ES-I3 (cell line): ENCODE measurements around the gene FOXS1.
"Not testable (repeated sequence)": the region's sequence is repeated elsewhere in the genome, so short reads cannot be mapped to it uniquely, and the experiment has no call there.

ENCODE experiments used
- H3K36me3 ChIP-seq: 2 replicates; pipeline ENCODE4 v1.6.1; 2013; ENCODE audit warnings: mild to moderate bottlenecking, low read length, control low read depth, moderate library complexity; ENCODE audit not compliant: insufficient read depth
- H3K4me1 ChIP-seq: 2 replicates; pipeline ENCODE4 v1.6.1; 2013; ENCODE audit warnings: mild to moderate bottlenecking, control low read depth, low read length; ENCODE audit not compliant: insufficient read depth
- H3K9ac ChIP-seq: 2 replicates; pipeline ENCODE4 v1.6.1; 2013; ENCODE audit warnings: low read depth, mild to moderate bottlenecking, low read length, moderate library complexity
- H3K9me3 ChIP-seq: 2 replicates; pipeline ENCODE4 v1.6.1; 2013; ENCODE audit warnings: mild to moderate bottlenecking, low read length, moderate library complexity; ENCODE audit not compliant: control insufficient read depth, insufficient read depth

The FOXS1 gene

GRCh38 chr20:31814142-31814541 is 31.3 kb downstream of the FOXS1 start:
- H3K4me1 ChIP-seq, H3K9ac ChIP-seq, H3K36me3 ChIP-seq: not testable (repeated sequence)

DNA sequence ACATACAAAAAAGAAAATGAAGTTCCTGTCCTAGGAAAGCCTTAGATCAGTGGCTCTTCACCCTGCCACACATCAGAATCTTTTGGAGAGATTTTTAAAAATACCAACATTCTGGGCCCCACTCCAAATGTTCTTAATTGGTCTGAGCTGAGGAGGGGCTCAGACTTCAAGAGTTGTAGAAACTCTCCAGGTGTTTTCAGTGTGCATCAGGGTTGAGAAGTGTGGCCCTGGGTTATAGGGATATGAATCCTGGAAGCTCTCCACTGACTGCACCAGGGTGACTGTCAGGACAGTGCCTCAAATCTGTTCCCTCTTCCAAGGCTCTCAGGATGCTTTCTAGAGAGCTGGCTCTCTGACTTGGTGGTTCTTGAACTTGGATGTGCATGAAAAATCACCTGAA is 31.8 kb downstream of the FOXS1 start:
- no peaks in the 10 kb centered on the region for H3K9me3 ChIP-seq
- H3K9ac ChIP-seq: no peak overlapping the region
- H3K36me3 ChIP-seq: no peaks in the 10 kb centered on the region
- H3K4me1 ChIP-seq: no peaks in the 10 kb centered on the region; the same call in 1 of the 2 replicates

More at GRCh38 chr20:31814142-31814541, 31.3 kb downstream of the FOXS1 start:
- not testable (repeated sequence) for H3K9me3 ChIP-seq

DNA sequence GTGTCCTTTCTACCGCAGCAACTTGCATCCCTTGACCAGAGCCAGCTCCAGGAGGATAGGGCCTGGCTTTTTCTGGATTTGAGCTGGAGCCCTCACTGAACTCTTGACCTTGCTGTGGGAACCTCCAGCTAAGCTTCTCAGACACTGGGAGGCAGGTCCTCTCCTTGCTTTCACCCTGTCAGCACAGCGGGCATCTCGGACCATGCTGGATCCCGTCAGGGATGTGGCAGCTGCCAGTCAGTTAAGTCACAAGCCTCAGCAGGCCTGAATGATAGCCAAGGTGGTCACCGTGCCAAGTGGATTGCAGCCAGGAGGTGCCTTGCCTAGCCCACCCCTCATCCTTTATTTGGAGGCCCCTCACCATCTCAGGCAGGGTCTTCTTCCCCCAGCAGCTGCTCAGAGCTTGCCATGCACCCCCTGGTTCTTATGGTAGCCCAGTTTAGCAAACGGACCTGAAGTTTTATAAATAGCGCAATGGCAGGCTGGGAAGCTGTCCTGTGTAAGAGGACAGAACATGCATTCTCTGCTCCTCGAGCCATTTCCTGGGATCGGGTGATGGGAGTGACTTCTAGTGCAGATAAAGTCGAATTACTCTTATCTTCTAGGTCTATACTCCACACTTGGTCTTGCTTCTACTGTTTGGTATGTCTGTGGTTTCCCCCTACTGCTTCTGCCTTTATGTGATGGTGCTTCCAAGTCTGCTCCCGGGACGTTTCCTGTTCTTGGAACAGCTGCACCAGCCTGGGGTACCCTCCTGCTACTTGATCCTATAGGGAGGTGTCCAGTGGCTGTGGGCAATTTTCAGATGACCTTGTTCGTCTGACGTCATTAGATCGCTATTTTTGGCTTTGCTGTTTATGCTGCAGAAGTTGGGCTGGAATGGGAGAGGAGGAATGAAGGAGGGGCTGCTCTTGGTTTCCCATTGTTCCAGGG is 33.3 kb downstream of the FOXS1 start:
- no peaks in the 10 kb centered on the region; the same call in 1 of the 2 replicates for H3K4me1 ChIP-seq
- no peaks in the 10 kb centered on the region for H3K9me3 ChIP-seq
- no peaks in the 10 kb centered on the region for H3K36me3 ChIP-seq
- no peak overlapping the region for H3K9ac ChIP-seq

GRCh38 chr20:31811198-31811597 is 34.2 kb downstream of the FOXS1 start:
- Histone ChIP-seq H3K9ac (no peak overlapping the region), H3K9me3 (no peaks in the 10 kb centered on the region), H3K36me3 (peaks cover under 1% of the 10 kb centered on the region; the same call in 1 of the 2 replicates), H3K4me1 (no peaks in the 10 kb centered on the region; the same call in 1 of the 2 replicates)

DNA sequence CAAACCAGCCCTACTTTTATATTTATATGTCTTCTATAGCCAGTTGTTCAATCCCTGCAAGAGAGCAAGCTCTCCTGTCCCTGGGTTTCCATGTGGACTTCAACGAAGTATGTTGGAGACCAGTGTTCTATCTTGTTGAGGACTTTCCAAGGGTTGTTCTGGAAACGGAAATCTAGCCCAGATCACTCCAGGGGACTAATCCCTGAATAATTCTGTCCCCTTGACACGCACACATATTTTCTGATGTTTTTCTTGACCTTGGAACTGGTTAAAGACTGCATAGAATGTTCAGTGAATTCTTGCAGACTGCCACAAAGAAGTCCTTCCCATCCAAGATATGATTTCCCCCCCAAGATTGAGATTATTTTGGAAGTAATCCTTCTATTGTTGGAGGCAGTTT is 35.7 kb downstream of the FOXS1 start:
- no peak overlapping the region for H3K9ac ChIP-seq

DNA sequence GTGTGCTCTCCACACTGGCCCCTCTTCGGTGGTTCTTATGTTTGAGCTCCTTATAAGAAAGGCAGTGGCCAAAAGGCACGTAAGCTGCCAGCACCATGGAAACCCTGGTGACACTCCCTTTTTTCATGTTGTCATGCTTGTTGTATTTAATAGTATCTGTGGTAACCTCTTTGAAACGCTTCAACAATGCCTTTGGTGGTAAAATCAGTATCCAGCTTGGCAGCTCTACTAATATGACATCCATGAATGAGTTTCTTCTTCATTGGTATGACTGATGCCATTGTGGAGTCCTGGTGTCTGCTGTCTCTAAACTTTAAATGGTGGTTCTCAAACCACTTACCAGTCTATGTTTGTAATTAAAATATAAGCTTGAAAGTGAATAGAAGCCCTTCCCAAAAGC is 36.9 kb downstream of the FOXS1 start:
- no peak overlapping the region for H3K9ac ChIP-seq
- H3K4me1 ChIP-seq: no peaks in the 10 kb centered on the region
- H3K9me3 ChIP-seq: no peaks in the 10 kb centered on the region
- H3K36me3 ChIP-seq: peaks cover 7% of the 10 kb centered on the region

More for the DNA sequence above, 35.7 kb downstream of the FOXS1 start:
- Histone ChIP-seq H3K4me1 (no peaks in the 10 kb centered on the region), H3K36me3 (peaks cover 4% of the 10 kb centered on the region; the same call in 1 of the 2 replicates), H3K9me3 (no peaks in the 10 kb centered on the region)

DNA sequence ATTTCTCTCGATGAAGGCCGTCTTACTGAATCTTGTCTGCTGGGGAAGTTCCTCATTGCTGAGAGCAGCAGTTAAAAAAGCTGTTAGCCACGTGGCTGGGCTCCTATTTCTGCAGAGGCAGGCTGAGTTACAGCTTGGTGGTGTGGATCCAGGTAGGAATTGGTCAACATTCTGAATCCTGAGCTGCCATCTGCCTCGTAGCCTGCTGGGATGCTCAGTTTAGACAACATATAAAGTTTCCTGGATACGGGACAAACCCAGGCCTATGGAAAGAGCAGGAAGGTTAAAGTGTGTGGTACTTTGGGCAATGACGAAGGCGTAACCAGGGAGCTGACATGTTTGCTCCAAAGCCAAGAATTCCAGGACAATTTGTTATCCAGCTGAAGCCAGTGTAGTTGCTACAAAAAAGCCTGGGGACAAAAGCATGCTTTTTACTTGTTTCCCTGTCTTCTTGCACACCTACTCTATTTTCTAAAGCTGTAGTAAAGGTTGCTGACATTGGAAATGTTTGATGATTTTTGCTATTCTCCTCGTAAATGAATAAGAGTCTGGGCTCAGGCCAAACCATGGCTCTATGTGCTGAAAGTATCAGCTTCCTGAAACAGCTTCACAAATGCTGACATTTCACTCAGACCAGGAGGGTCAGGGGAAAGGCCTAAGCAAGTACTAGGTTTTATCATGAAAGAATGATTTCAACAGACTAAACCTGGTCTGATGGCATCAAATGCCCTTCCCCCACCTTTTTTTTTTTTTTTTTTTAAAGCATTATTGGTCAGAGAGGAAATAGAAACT is 38.6 kb downstream of the FOXS1 start:
- H3K4me1 ChIP-seq: no peaks in the 10 kb centered on the region
- H3K9me3 ChIP-seq: no peaks in the 10 kb centered on the region
- no peak overlapping the region for H3K9ac ChIP-seq
- peaks cover 7% of the 10 kb centered on the region for H3K36me3 ChIP-seq

DNA sequence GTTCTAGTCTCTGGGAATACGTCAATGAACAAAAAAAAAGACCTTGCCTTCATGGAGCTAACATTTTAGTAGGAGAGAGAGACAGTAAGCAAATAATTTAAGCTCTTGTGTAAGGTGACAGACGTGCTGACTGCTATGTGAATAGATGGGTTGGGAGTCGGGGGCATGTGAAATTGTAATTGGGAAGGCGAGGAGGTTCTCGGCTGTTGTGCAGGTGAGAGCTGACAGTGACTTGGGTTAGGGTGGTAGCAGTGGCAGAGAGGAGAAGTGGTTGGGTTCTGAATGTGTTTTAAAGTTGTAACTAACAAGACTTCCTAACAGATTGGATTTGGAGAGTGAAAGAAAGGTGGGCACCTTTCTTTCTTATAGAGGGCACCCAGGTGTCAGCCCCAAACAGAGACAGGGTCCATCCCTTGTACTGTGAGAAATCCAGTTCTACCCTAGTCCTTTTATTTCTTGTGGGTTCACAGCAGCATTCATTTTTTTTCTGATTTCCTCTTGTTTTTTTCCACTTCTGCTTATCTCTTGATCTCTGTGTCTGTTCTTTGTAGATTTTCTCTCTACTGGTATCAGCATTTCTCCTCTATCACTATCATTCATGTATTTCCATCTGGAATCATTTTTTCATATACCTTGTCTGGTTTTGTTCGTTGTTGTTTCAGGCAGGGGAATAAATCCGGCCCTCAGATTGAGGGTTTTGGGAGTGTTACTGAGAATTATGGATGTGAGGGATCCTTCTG is 41.7 kb downstream of the FOXS1 start:
- Histone ChIP-seq H3K9ac (no peak overlapping the region), H3K9me3 (no peaks in the 10 kb centered on the region), H3K4me1 (no peaks in the 10 kb centered on the region), H3K36me3 (peaks cover 9% of the 10 kb centered on the region)

- H3K36me3 ChIP-seq: peaks cover 25% of the 10 kb centered on the region
- H3K4me1 ChIP-seq: no peaks in the 10 kb centered on the region
- no peak overlapping the region for H3K9ac ChIP-seq
- H3K9me3 ChIP-seq: no peaks in the 10 kb centered on the region
Measured at GRCh38 chr20:31801508-31801907, 43.9 kb downstream of the FOXS1 start.

DNA sequence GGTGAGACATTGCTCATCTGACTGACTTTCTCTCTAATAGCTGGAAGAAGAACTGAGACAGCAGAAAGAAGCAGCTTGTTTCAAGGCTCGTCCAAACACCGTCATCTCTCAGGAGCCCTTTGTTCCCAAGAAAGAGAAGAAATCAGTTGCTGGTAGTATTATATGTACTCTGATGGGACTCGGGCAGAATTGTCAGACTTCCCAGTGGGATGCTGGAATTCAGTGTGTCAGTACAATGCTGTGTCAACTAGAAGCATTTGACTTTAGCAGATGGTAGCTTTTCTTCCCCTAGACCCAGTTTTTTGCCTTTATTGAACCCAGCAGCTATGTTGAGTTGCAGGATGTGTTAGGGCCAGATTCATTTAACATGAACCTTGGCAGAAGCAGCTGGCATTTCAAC is 48.0 kb downstream of the FOXS1 start:
- Histone ChIP-seq H3K4me1 (no peaks in the 10 kb centered on the region), H3K36me3 (peaks cover 33% of the 10 kb centered on the region), H3K9ac (no peak overlapping the region), H3K9me3 (no peaks in the 10 kb centered on the region)
